HK-2 (cell line): ENCODE results near the gene COL25A1.

ENCODE experiments used
- DNase-seq: peaks from one replicate; pipeline ENCODE4 v3.0.0-alpha.2; 2018; ENCODE audit not compliant: unreplicated experiment

The COL25A1 gene

GRCh38 chr4:109214622-109215301 lies 87.7 kb downstream of the COL25A1 start:
- no peak for DNase-seq

- DNase-seq: no peak
Measured at GRCh38 chr4:109213056-109213455, 89.4 kb downstream of the COL25A1 start.

DNA sequence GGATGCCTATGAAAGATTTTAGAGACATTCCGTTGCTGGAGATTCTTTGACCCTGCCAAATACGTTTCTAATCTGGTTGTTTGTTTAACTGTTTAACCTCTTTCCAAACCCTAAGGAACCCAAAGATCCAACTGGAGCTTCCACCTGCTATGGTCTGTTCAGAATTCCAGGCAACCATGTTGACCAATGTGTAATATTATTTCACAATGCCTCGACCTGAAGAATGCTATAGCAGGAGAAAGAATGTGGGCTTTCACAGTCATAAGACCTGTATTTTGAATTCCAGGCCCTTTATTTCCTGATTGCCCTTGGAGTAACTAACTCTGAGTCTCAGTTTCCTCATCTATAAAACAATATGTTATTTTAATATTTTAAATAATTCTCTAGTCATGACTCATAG lies 90.8 kb downstream of the COL25A1 start:
- no peak for DNase-seq

DNA sequence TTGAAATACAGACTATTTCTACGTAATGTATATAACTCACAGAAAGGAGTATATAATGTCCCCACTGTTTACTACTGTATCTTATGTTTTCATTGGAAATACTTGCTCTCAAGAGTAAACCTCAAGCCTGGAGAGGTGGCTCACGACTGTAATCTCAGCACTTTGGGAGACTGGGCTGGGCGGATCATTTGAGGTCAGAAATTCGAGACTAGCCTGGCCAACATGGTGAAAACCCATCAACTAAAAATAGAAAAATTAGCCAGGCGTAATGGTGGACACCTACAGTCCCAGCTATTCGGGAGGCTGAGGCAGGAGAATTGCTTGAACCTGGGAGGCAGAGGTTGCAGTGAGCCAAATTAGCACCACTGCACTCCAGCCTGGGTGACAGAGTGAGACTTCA lies 92.8 kb downstream of the COL25A1 start:
- no peak for DNase-seq

- DNase-seq: no peak
Measured at GRCh38 chr4:109207898-109208297, 94.6 kb downstream of the COL25A1 start.

GRCh38 chr4:109207061-109207460 lies 95.4 kb downstream of the COL25A1 start:
- DNase-seq: no peak

DNA sequence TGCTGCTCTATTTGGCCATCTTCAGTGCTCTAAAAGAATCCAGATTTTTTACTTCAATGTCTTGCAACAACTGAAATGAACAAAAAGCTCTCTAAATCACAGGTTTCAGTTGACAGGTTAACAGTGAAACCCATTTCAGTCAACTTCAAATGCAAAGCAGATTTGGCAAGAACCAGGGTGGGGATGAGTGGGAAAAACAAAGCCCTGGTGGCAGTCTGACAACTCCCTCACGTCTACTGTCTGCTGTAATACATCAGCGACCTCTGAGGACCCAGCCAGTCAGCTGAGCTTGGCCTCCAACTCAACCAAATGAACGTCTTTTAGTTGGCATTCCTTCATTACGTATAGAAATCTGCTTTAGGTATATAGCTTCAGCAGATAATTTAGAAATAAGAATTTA lies 95.8 kb downstream of the COL25A1 start:
- no peak for DNase-seq

- no peak for DNase-seq
Measured at GRCh38 chr4:109205186-109205585, 97.3 kb downstream of the COL25A1 start.

GRCh38 chr4:109199585-109199984 lies 102.9 kb downstream of the COL25A1 start:
- no peak for DNase-seq

GRCh38 chr4:109195646-109196045 lies 106.8 kb downstream of the COL25A1 start:
- DNase-seq: no peak

DNA sequence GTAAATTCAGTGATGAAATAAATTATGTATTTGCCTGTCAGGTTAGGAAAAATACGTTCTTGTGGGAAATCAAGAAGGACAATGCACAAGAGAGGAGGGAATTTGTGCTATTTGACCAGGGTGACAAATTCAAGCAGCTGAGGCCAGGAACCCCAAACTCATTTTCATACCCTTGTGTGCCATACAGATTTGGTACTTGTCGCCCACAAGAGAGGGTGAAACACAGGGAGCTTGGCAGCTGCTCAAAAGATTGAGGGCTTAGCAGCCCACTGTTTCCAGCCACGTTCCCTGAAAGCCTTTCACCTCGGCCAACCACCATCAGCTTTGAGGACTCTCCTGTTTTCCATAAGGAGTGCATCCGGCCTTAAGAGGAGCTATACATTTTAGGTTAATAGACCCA lies 111.2 kb downstream of the COL25A1 start:
- no peak for DNase-seq

GRCh38 chr4:109186458-109186945 lies 116.0 kb downstream of the COL25A1 start:
- no peak for DNase-seq

DNA sequence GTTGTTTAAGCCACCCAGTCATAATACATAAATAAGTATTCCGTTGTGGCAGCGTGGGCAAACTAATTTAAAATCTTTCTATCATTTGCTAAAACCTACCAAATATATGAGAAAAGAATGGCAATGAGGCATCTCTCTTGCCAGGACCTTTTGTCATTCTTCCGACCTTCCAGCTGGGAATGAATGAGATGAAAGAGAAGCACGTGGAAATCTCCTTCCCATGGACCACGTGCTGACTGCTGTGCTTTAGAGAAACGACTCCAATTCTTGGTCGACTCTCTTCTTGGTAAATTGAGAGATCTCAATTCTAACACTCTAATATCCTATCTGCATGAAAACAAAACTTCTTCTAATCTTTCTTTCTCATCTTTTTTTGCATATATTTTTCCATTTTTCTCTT lies 116.5 kb downstream of the COL25A1 start:
- DNase-seq: no peak

DNA sequence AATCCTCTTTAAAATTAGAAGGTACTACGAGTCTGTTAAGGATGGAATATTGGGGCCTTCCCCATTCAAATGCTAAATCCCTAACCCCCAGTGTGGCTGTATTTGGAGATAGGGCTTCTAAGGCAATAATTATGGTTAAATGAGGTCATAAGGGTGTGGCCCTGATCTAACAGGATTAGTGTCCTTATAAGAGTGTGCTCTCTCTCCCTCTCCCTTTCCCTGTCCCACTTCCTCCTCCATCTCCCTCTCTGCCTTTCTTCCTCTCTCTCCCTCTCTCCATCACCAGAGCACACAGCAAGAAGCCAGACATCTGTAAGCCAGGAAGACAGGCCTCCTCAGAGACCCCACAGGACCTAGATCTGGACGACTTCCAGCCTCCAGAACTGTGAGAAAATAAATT lies 116.9 kb downstream of the COL25A1 start:
- no peak for DNase-seq

DNA sequence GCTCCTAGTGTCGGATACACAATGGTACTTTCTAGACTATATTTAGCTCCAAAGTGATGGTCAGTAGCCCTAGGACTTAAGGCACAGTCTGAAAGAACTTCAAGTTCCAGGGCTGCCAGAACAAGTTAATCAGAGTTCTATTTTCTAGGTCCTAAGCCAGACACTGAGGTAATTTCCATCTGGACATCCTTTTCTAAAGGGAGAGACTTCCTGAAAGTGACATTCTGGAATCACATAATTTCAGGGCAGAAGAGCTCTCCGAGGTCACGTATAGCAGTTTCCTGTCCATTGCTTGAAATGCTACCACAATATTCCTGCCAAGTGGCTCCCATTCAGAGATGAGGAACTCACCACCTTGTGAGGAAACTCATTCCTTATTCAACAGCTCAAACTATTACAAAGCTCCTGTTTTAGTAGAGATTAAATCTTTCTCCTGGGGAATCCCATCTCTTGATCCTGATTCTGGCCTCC lies 117.9 kb downstream of the COL25A1 start:
- no peak for DNase-seq

GRCh38 chr4:109183931-109184490 lies 118.4 kb downstream of the COL25A1 start:
- DNase-seq: no peak

DNA sequence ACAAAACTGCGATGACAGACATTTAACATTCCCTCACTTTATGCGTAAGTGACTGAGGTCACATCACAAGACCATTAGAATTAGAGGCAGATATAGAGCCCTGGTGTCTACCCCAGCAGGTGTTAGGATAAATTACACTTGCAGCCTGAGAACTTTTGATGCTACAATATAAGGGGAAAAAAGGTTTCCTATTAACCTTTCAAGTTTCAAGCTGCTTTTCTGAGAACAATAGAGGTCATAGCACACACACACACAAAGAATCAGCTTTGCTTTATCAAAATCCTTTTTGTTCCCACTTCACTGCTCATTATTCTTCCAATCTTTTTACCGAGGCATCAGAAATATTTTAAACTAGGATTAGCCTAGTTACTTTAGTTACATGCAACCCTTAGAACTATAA lies 119.8 kb downstream of the COL25A1 start:
- DNase-seq: no peak

DNA sequence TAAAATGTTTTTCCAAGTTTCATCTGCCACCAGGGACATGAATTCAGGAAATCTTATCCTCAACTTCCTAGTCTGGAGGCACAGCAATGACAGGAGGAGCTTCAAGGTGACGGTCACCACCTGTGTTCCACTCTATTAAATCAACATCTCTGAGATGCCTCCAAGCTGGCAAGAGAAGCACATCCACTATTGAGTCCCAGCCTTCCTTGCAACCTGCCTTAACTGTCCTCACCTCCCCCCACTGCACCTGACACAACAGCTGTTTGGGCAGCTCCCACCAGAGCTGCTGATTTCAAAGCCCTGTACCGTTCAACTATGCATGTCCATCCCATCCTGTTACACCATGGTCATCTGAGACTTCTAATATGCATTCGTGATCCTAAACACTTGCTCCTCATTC lies 123.4 kb downstream of the COL25A1 start:
- no peak for DNase-seq

- DNase-seq: no peak
Measured at GRCh38 chr4:109177096-109177810, 125.2 kb downstream of the COL25A1 start.

DNA sequence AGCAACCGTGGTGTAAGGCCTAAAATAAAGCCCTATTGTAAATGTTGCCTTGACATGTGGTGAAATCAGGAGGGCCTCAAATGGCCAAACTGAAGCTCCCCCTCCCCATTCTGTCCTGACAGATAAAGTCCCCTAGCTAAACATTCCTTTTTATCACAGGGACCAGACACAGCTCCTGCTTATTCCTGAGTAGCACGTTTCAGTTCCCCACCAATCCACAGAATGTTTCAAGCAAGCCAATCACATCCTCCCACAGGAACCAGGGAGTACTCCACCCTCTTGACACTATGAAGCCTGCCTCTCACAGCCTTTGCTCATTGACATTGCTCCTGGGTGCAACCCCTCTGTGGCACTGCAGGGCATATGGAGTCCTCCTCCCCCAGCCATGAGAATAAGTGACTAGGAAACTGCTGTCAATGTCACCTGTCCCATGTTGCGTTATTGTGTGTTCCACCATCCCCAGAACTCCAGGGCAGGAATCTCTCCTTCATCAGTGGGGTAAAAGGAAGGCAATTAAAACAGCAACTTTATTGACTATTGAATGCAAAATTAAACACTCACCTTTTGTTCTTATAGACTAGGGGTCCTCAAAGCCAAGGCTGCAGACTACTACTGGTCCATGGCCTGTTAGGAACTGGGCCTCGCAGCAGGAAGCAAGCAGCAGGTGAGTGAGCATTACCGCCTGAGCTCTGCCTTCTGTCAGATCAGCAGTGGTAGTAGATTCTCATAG lies 128.1 kb downstream of the COL25A1 start:
- no peak for DNase-seq

- no peak for DNase-seq
Measured at GRCh38 chr4:109172301-109172700, 130.2 kb downstream of the COL25A1 start.

DNA sequence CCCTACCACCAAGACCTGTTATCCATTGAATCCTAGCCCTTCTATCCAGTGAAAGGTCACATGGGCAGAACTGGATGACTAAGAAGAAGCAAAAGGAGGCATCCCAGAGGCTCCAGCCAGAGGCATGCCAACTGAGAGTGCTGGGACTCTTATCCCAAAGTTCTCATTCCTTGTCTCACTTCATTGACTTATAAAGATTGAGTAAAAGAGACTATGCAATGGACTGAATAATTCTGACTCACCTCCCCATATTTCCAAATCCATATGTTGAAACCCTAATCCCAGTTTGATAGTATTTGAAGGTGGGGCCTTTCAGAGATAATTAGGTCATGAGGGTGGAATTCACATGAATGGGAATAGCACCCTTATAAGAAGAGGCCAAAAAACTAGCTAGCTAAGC lies 131.4 kb downstream of the COL25A1 start:
- no peak for DNase-seq
